ENCODE results near the gene PCSK2.

- TF ChIP-seq CTCF (IDR thresholded peaks at IDR 0.05) = no peak
- TF ChIP-seq POLR2A (IDR thresholded peaks at IDR 0.05; ENCODE audit: low read depth) = no peak
Measured at GRCh38 chr20:17202673-17203072, 24.2 kb upstream of the PCSK2 start.

All from esophagus muscularis mucosa (tissue), 3 donors.